Activated T-cell treated with anti-CD3 and anti-CD28 coated beads, Interleukin-2, amount 50 U/mL, for 24 hours (primary cell): ENCODE data around the gene NOS3.
"Not testable (repeated sequence)": the region's sequence is repeated elsewhere in the genome, so short reads cannot be mapped to it uniquely, and the experiment has no call there.

Source experiments
- DNase-seq: peaks from one replicate; pipeline ENCODE4 v3.0.0-alpha.2; 2020
- H3K27ac Mint-ChIP-seq: 2 replicates; pipeline ENCODE4 v1.8.0; 2020; ENCODE audit warnings: mild to moderate bottlenecking, mixed read lengths
- H3K27me3 Mint-ChIP-seq: 2 replicates; pipeline ENCODE4 v1.8.0; 2020; ENCODE audit warnings: mixed read lengths
- H3K36me3 Mint-ChIP-seq: 2 replicates; pipeline ENCODE4 v1.8.0; 2020; ENCODE audit warnings: low read depth, mixed read lengths
- H3K4me1 Mint-ChIP-seq: 2 replicates; pipeline ENCODE4 v1.8.0; 2020; ENCODE audit warnings: low read depth, mixed read lengths
- H3K4me3 Mint-ChIP-seq: 2 replicates; pipeline ENCODE4 v1.8.0; 2020; ENCODE audit warnings: mild to moderate bottlenecking, moderate library complexity, mixed read lengths
- H3K9me3 Mint-ChIP-seq: 2 replicates; pipeline ENCODE4 v1.8.0; 2020; ENCODE audit warnings: mixed read lengths

The NOS3 gene

GRCh38 chr7:151016505-151016904 lies 25.7 kb downstream of the NOS3 start:
- H3K27me3 Mint-ChIP-seq = peaks cover 17% of the 10 kb centered on the region
- DNase-seq = no peak
- peaks cover 68% of the 10 kb centered on the region for H3K4me1 Mint-ChIP-seq
- H3K27ac Mint-ChIP-seq = no peak overlapping the region
- H3K9me3 Mint-ChIP-seq = no peaks in the 10 kb centered on the region
- peaks cover 9% of the 10 kb centered on the region for H3K36me3 Mint-ChIP-seq
- no peak overlapping the region for H3K4me3 Mint-ChIP-seq

DNA sequence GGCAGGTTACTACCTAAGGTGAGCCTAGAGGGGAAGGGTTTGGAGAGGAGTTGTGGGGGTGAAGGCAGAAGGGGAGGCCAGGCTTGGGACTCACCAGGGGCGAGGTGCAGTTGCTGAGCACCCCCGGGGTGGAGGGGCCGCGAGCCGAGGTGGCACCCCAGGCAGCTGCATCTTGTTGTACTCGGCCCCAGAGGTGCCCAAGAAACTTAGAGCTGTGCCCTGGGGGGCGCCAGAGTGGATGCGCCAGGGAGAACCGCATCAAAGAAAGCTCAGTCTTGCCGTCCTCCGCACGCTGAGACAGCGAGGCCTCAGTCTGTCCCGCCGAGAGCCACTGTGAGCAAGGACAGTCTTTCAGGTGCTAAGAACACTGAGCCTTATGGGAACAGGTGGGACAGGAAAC lies 26.1 kb downstream of the NOS3 start:
- Mint-ChIP-seq H3K4me1 (peaks cover 64% of the 10 kb centered on the region), H3K36me3 (peaks cover 9% of the 10 kb centered on the region), H3K4me3 (peak overlapping the region; percentile 72), H3K27ac (no peak overlapping the region), H3K27me3 (peaks cover 17% of the 10 kb centered on the region), H3K9me3 (no peaks in the 10 kb centered on the region)
- no peak for DNase-seq

DNA sequence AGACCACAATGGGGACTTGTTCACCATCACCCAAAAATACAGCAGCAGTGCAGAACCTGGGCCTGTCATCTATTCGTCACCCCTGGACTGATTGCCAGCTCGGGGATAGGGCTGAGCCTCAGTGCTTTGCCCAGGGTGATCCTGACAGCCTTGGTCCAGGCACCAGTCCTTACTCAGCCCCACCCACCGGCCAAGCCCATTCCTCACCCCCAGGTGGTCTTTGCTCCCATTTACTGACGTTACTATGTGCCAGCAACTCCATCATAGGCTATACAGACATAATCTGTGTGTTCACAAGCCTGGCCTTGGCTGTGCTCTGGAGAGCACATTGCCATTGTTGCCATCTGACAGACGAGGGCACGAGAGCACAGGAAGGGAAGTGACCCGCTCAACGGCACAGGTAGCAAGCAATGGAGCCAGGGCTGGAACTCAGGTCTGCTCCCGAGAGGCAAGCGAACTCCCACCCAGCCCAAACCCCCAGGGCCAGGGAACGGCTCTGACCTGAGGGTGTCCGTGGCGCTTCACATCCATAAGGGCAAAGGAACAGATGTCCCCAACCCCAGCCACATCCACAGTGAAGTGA lies 26.6 kb downstream of the NOS3 start:
- H3K9me3 Mint-ChIP-seq = no peaks in the 10 kb centered on the region
- peak; percentile 56 for DNase-seq
- H3K4me1 Mint-ChIP-seq = peaks cover 60% of the 10 kb centered on the region
- H3K27ac Mint-ChIP-seq = peak overlapping the region; percentile 84
- H3K27me3 Mint-ChIP-seq = peaks cover 17% of the 10 kb centered on the region
- H3K4me3 Mint-ChIP-seq = peak overlapping the region; percentile 72
- peaks cover 9% of the 10 kb centered on the region for H3K36me3 Mint-ChIP-seq

- Mint-ChIP-seq H3K36me3 (peaks cover 6% of the 10 kb centered on the region), H3K4me1 (peaks cover 55% of the 10 kb centered on the region), H3K27ac (peak overlapping the region; percentile 84)
These were observed 27.2 kb downstream of the NOS3 start for GRCh38 chr7:151017953-151018420.

GRCh38 chr7:151018421-151019129 lies 27.8 kb downstream of the NOS3 start:
- H3K27me3 Mint-ChIP-seq = peaks cover 17% of the 10 kb centered on the region
- peak; percentile 77 for DNase-seq

More at GRCh38 chr7:151017953-151018420, 27.2 kb downstream of the NOS3 start:
- DNase-seq = peak; percentile 91
- Mint-ChIP-seq H3K9me3 (no peaks in the 10 kb centered on the region), H3K4me3 (peak overlapping the region; percentile 72), H3K27me3 (peaks cover 17% of the 10 kb centered on the region)

DNA sequence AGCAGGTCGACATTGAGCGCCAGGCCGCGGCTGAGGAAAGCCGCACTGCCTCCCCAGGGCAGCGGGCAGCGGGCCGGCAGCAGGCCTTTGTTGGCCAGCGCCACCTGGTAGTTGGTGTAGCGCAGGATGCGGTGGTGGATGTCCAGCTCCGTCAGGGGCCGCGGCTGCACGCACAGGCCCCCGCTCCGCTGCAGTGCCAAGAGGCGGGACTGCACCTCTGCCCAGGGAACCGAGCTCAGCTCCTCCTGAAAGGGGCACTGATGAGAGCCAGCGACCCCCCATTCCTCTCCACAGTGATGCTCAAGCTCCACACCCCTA lies 28.3 kb downstream of the NOS3 start:
- DNase-seq = no peak
- Mint-ChIP-seq H3K9me3 (no peaks in the 10 kb centered on the region), H3K4me3 (peak overlapping the region; percentile 20), H3K27me3 (peaks cover 17% of the 10 kb centered on the region), H3K36me3 (peaks cover 5% of the 10 kb centered on the region), H3K4me1 (peaks cover 46% of the 10 kb centered on the region), H3K27ac (peak overlapping the region; percentile 13)

More at GRCh38 chr7:151018421-151019129, 27.8 kb downstream of the NOS3 start:
- Mint-ChIP-seq H3K36me3 (peaks cover 6% of the 10 kb centered on the region), H3K4me1 (peaks cover 51% of the 10 kb centered on the region), H3K27ac (peak overlapping the region; percentile 84), H3K9me3 (no peaks in the 10 kb centered on the region), H3K4me3 (peak overlapping the region; percentile 72)

DNA sequence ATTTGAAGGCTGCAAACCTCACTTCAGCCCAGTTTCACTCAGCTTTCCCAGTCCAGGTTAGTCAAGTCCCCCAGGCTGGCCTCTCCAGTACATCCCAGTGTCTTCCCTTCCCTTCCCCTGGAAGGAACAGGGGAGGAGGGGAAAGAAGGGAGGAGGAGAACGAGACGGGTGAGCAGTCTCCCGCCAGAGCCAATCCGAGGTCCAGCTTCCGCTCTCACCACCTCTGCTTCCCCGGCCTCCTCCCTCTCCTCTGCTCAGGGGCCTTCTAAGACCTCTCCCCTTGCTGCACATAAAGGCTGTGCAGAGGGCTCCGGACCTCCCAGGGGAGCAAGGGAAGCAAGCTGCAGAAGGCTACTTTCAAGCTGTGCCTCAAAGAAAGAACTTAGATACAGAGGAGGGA lies 29.4 kb downstream of the NOS3 start:
- peaks cover 17% of the 10 kb centered on the region for H3K27me3 Mint-ChIP-seq
- DNase-seq = no peak
- H3K27ac Mint-ChIP-seq = no peak overlapping the region
- H3K9me3 Mint-ChIP-seq = no peaks in the 10 kb centered on the region
- H3K4me1 Mint-ChIP-seq = peaks cover 35% of the 10 kb centered on the region
- H3K4me3 Mint-ChIP-seq = no peak overlapping the region
- no peaks in the 10 kb centered on the region for H3K36me3 Mint-ChIP-seq

DNA sequence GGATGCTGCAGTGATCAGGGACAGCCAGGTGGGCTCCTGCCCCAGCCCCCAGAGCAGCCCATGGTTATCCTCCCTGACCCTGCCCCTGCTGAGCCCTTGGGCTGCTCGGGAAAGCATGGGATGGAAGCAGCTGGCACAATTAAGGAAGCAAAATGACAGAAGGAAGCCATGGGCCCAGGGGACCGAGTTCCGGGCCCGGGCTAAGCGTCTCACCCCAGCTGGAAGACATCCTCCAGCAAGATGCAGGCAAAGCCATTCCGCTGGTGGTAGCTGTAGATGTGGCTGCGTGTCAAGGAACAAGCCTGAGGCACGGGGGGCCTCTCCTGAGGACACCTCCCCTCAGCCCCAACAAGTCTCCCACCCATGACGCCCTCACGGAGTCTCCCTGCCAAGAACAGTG lies 32.4 kb downstream of the NOS3 start:
- peaks cover 16% of the 10 kb centered on the region for H3K27me3 Mint-ChIP-seq
- no peaks in the 10 kb centered on the region for H3K9me3 Mint-ChIP-seq
- no peaks in the 10 kb centered on the region for H3K36me3 Mint-ChIP-seq
- H3K27ac Mint-ChIP-seq = no peak overlapping the region
- H3K4me1 Mint-ChIP-seq = peaks cover 19% of the 10 kb centered on the region
- DNase-seq = no peak
- H3K4me3 Mint-ChIP-seq = no peak overlapping the region

GRCh38 chr7:151024435-151025056 lies 33.7 kb downstream of the NOS3 start, which contains the start of gene ATG9B:
Gene ATG9B (minus strand): TSS chr7:151024494. CDS start chr7:151024423, 71 bp downstream.
- peaks cover 10% of the 10 kb centered on the region for H3K36me3 Mint-ChIP-seq
- H3K27ac Mint-ChIP-seq = no peak within 1 kb of the TSS
- no peaks in the 10 kb centered on the region for H3K9me3 Mint-ChIP-seq
- peaks cover 9% of the 10 kb centered on the region for H3K27me3 Mint-ChIP-seq
- no peak for DNase-seq
- H3K4me1 Mint-ChIP-seq = peaks cover 16% of the 10 kb centered on the region
- H3K4me3 Mint-ChIP-seq = no peak within 1 kb of the TSS

GRCh38 chr7:151025924-151026671 lies 35.3 kb downstream of the NOS3 start:
- Mint-ChIP-seq H3K4me1 (peaks cover 19% of the 10 kb centered on the region), H3K27ac (no peak overlapping the region), H3K27me3 (no peaks in the 10 kb centered on the region), H3K9me3 (no peaks in the 10 kb centered on the region), H3K36me3 (peaks cover 17% of the 10 kb centered on the region), H3K4me3 (no peak overlapping the region)
- DNase-seq = no peak

DNA sequence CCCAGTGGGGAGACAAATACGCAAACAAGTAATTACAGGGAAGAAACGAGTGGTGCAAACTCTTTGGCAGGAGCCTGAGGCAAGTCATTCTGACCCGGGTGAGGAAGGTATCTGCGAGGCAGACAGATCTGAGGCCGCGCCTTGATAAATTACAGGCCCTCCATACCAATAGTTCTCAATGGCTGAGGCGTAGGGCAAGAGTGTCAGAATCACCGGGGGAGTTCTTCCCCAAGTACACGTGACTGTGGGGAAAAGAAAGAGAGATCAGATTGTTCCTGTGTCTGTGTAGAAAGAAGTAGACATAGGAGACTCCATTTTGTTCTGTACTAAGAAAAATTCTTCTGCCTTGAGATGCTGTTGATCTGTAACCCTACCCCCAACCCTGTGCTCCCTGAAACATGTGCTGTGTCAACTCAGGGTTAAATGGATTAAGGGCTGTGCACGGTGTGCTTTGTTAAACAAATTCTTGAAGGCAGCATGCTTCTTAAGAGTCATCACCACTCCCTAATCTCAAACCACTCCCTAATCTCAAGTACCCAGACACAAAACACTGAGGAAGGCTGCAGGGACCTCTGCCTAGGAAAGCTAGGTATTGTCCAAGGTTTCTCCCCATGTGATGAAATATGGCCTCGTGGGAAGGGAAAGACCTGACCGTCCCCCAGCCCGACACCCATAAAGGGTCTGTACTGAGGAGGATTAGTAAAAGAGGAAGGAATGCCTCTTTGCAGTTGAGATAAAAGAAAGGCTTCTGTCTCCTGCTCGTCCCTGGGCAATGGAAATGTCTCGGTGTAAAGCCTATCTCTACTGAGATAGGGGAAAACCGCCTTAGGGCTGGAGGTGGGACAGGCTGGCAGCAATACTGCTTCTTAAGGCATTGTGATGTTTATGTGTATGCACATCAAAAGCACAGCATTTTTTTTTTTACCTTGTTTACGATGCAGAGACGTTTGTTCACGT lies 36.2 kb downstream of the NOS3 start:
- Mint-ChIP-seq H3K36me3 (peaks cover 26% of the 10 kb centered on the region), H3K27ac (peak overlapping the region; percentile 96), H3K4me1 (peaks cover 19% of the 10 kb centered on the region), H3K4me3 (peak overlapping the region; percentile 96)
- DNase-seq, H3K9me3 Mint-ChIP-seq, H3K27me3 Mint-ChIP-seq: not testable (repeated sequence)

GRCh38 chr7:151027728-151028130 lies 36.9 kb downstream of the NOS3 start:
- H3K27me3 Mint-ChIP-seq, H3K9me3 Mint-ChIP-seq, DNase-seq: not testable (repeated sequence)
- Mint-ChIP-seq H3K4me1 (peaks cover 19% of the 10 kb centered on the region), H3K36me3 (peaks cover 32% of the 10 kb centered on the region), H3K27ac (peak overlapping the region; percentile 96), H3K4me3 (peak overlapping the region; percentile 96)

- H3K4me1 Mint-ChIP-seq = peaks cover 19% of the 10 kb centered on the region
- H3K27ac Mint-ChIP-seq = peak within 1 kb of the TSS; percentile 96
- no peaks in the 10 kb centered on the region for H3K9me3 Mint-ChIP-seq
- H3K4me3 Mint-ChIP-seq = peak within 1 kb of the TSS; percentile 96
- peak; percentile 97 for DNase-seq
- H3K36me3 Mint-ChIP-seq = peaks cover 38% of the 10 kb centered on the region
- no peaks in the 10 kb centered on the region for H3K27me3 Mint-ChIP-seq
These were observed 37.5 kb downstream of the NOS3 start, which contains the start of gene ABCB8 for GRCh38 chr7:151028131-151028947. Gene ABCB8 (plus strand): TSS chr7:151028450. CDS start chr7:151028516, 66 bp downstream.
